IMR-90 (cell line): ENCODE results near the gene LRP1B.

Experiments
- BHLHE40 ChIP-seq: fragments of 150-350 bp; IDR thresholded peaks from 2 replicates; pipeline ENCODE4 v1.6.1; 2016; ENCODE audit warnings: mild to moderate bottlenecking, low read depth, low read length
- CEBPB ChIP-seq: IDR thresholded peaks from 2 replicates; pipeline ENCODE4 v1.6.1; 2012; ENCODE audit warnings: low read depth, low read length, improper control_type of control experiment
- CTCF ChIP-seq: conservative IDR thresholded peaks from 2 replicates; pipeline ENCODE4 v1.5.1; 2012; ENCODE audit warnings: mild to moderate bottlenecking, low read depth, low read length, improper control_type of control experiment
- ELK1 ChIP-seq: fragments of 150-350 bp; IDR thresholded peaks from 2 replicates; pipeline ENCODE4 v1.6.1; 2016; ENCODE audit warnings: low read depth, mild to moderate bottlenecking, low read length, moderate library complexity, borderline replicate concordance
- FOS ChIP-seq: fragments of 150-350 bp; IDR thresholded peaks from 2 replicates; pipeline ENCODE4 v1.6.1; 2016; ENCODE audit warnings: low read depth, low read length
- MAFK ChIP-seq: IDR thresholded peaks from 2 replicates; pipeline ENCODE4 v1.6.1; 2012; ENCODE audit warnings: low read depth, low read length, improper control_type of control experiment
- MXI1 ChIP-seq: IDR thresholded peaks from 2 replicates; pipeline ENCODE4 v1.6.1; 2012; ENCODE audit warnings: low read depth, mild to moderate bottlenecking, low read length, moderate library complexity, borderline replicate concordance
- NFE2L2 ChIP-seq: fragments of 150-350 bp; IDR thresholded peaks from 2 replicates; pipeline ENCODE4 v1.6.1; 2016; ENCODE audit warnings: low read depth, mild to moderate bottlenecking, low read length
- POLR2A ChIP-seq: IDR thresholded peaks from 2 replicates; pipeline ENCODE4 v1.6.1; 2012; ENCODE audit warnings: mild to moderate bottlenecking, low read depth, low read length
- RCOR1 ChIP-seq: IDR thresholded peaks from 2 replicates; pipeline ENCODE4 v1.6.1; 2012; ENCODE audit warnings: mild to moderate bottlenecking, low read length, improper control_type of control experiment; ENCODE audit not compliant: insufficient replicate concordance
- RFX5 ChIP-seq: IDR thresholded peaks from 2 replicates; pipeline ENCODE4 v1.8.0; 2012; ENCODE audit warnings: low read depth, mild to moderate bottlenecking, low read length, moderate library complexity
- USF2 ChIP-seq: fragments of 150-350 bp; IDR thresholded peaks from 2 replicates; pipeline ENCODE4 v1.6.1; 2017; ENCODE audit warnings: mild to moderate bottlenecking, antibody characterized with exemption, low read length, low read depth

- TF ChIP-seq CTCF (no peak), MXI1 (no peak), POLR2A (no peak), RFX5 (no peak), ELK1 (no peak), BHLHE40 (no peak), RCOR1 (no peak), CEBPB (no peak), USF2 (no peak), FOS (no peak), NFE2L2 (no peak), MAFK (no peak)
These were observed 931.1 kb downstream of the LRP1B start for GRCh38 chr2:141199711-141200110.
